Ishikawa (cell line): Measurements from ENCODE around the gene MSH5.

Source experiments
- EP300 ChIP-seq: IDR thresholded peaks from 2 replicates; pipeline ENCODE4 v1.6.1; 2012; ENCODE audit warnings: borderline replicate concordance
- FOXM1 ChIP-seq: IDR thresholded peaks from 2 replicates; pipeline ENCODE4 v1.6.1; 2012; ENCODE audit warnings: low read depth, borderline replicate concordance
- ZBTB7A ChIP-seq: IDR thresholded peaks from 2 replicates; pipeline ENCODE4 v1.6.1; 2012; ENCODE audit warnings: low read depth

DNA sequence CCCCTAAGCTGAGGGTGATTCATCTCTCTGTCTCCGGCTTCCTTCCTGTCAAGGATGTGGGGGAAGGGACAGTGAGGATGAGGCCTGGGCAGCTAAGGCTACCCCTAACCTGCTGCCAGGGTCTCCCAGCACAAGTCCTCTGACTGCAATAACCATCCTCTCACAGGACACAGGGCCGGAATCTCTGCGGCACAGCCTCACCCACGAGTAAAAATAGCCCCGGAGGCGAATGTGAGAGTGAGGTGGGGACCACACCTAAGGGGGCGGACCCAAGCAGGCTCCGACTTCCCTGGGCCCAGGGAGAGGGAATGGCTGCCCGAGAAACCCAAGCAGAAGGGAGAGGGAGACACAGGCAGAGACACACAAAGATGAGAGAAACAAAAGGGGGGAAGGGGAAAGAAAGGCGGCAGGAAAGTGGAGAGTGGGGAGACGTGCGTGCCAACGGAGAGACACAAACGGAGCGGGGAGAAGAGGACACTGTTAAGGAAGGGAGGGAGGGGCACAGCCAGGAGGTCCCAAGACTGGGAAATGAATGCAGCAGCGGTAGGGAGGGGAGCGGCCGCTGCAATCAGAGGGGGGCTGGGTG lies 4.9 kb upstream of the MSH5 start:
- no peak for TF ChIP-seq ZBTB7A
- no peak for TF ChIP-seq FOXM1
- no peak for TF ChIP-seq EP300
